SK-N-SH treated with all-trans-retinoic acid at 6 μM for 48 hours (cell line): Measurements from ENCODE around the gene ATP2B3.

Source experiments
- CSDC2 ChIP-seq: fragments of 250-450 bp; sonication (Bioruptor Pico); IDR thresholded peaks from 2 replicates; pipeline ENCODE4 v1.5.0; 2020; ENCODE audit warnings: mild to moderate bottlenecking, moderate library complexity
- ESRRG ChIP-seq: fragments of 250-450 bp; sonication (Bioruptor Pico); IDR thresholded peaks from 2 replicates; pipeline ENCODE4 v1.6.1; 2021; ENCODE audit warnings: mild to moderate bottlenecking
- GLIS3 ChIP-seq: fragments of 250-450 bp; sonication (Bioruptor Pico); IDR thresholded peaks from 2 replicates; pipeline ENCODE4 v1.5.0; 2020; ENCODE audit warnings: mild to moderate bottlenecking, moderate library complexity
- PPARA ChIP-seq: fragments of 250-450 bp; sonication (Bioruptor Pico); IDR thresholded peaks from 2 replicates; pipeline ENCODE4 v1.5.0; 2020; ENCODE audit warnings: mild to moderate bottlenecking, borderline replicate concordance
- RARB ChIP-seq: fragments of 250-450 bp; sonication (Bioruptor Pico); IDR thresholded peaks from 2 replicates; pipeline ENCODE4 v1.8.0; 2021; ENCODE audit warnings: mild to moderate bottlenecking, moderate library complexity
- TOX ChIP-seq: fragments of 250-450 bp; sonication (Bioruptor Pico); IDR thresholded peaks from 2 replicates; pipeline ENCODE4 v1.8.0; 2021; ENCODE audit warnings: mild to moderate bottlenecking, moderate library complexity, borderline replicate concordance
- TSHZ2 ChIP-seq: fragments of 250-450 bp; sonication (Bioruptor Pico); IDR thresholded peaks from 2 replicates; pipeline ENCODE4 v1.5.0; 2020; ENCODE audit warnings: mild to moderate bottlenecking, moderate library complexity
- ZFP30 ChIP-seq: fragments of 450-650 bp; formaldehyde crosslinking; IDR thresholded peaks from 2 replicates; pipeline ENCODE4 v1.5.0; 2022; ENCODE audit warnings: mild to moderate bottlenecking, moderate library complexity

DNA sequence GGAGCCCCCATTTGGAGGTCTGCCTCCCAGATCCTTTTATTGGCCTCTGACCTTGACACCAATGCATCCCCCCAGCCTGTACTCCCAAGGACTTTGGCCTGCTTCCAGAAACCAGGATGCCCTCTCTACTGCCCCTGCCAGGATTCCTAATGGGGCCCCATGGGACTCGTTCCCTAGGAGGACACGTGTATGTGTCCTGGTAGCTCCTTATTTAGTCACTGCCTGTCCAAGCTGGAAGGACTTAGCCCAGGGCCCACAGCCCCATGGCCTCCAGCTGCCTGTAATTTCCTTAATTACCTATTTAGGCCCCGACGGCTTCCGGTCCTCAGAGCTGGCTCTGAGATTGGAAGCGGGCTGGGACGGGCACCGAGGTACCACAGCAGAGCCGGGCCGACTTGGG lies 9.4 kb downstream of the ATP2B3 start:
- TF ChIP-seq RARB (CRISPR knock-in tag), result no peak
- no peak for TF ChIP-seq ZFP30 (CRISPR knock-in tag)
- TF ChIP-seq GLIS3, result no peak
- no peak for TF ChIP-seq PPARA (CRISPR knock-in tag)
- TF ChIP-seq ESRRG (CRISPR knock-in tag), result no peak
- TF ChIP-seq TSHZ2 (CRISPR knock-in tag), result no peak
- TF ChIP-seq CSDC2, result no peak
- TF ChIP-seq TOX, result no peak
